EL (cell line): ENCODE measurements around the gene FABP1.

Source experiments
- DNase-seq: peaks from one replicate; pipeline ENCODE4 v3.0.0-alpha.2; 2016

FABP1 gene

GRCh38 chr2:88077080-88077479 lies 50.8 kb downstream of the FABP1 start:
- DNase-seq = no peak

GRCh38 chr2:88074854-88075292 lies 53.0 kb downstream of the FABP1 start:
- DNase-seq = peak; percentile 84

GRCh38 chr2:88074150-88074549 lies 53.7 kb downstream of the FABP1 start:
- no peak for DNase-seq
